Fibroblast of villous mesenchyme (primary cell): Measurements from ENCODE around the gene SYNGR2. TPM values are rescaled to one million over a fixed set of nuclear protein-coding genes. Genes with fewer than 3 reads are reported as not detected.

Experiments used
- DNase-seq: peaks from one replicate; pipeline ENCODE4 v3.0.0-alpha.2; 2010; ENCODE audit warnings: low read depth
- H3K4me3 ChIP-seq: 2 replicates; pipeline ENCODE4 v1.5.1; 2011; ENCODE audit warnings: low read depth, mild to moderate bottlenecking, low read length
- total RNA-seq: library from RNA; depleted of rRNA; stranded (reverse); fragments of >200 nt; gene quantifications from 2 replicates; pipeline ENCODE4 v1.2.3, GENCODE V29; 2012
- TF ChIP-seq, protein P1 (sequence below): IDR thresholded peaks from 2 replicates; pipeline ENCODE4 v1.5.1; 2012; ENCODE audit warnings: low read depth, mild to moderate bottlenecking, low read length; ENCODE audit not compliant: insufficient read depth

SYNGR2 gene
- total RNA-seq, 1 donor: 16.0 TPM

DNA sequence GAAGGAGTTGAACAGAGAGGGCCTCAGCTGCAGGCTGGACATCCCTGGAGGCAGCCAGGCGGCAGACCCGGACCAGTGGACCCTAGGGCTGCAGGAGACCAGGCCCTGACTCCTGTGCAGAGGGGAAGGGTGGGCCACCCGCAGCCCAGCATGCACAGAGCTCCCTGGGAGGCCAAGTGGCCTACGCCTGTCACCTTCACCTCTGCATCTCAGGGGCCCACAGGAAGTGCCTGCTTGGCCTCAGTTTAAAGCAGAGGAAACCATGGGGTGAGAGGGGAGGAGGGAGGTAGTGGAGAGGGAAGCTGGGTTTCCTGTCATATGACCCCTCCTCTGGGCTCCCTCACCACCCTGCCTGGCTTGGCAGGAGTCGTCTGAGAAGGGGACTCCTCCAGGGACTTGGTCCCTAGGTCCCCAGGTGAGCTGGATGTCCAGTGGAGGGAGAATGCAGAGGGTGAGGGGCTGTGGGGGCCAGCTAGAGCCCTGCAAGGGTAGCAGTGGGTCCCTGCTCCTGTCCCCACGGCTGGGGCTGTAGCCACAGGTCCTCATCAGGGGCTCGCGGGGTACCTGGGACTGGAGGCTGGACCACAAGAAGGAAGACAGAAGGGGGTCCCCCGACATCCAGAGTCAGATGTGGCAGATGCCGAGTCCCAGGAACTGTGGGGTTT is 37.8 kb upstream of the SYNGR2 start, which contains the start of gene TMC8:
TSS of gene TMC8 (plus strand) at position 335 of the 665 bp plus-strand sequence. CDS start 818 bp downstream, outside the sequence.
- no peak within 1 kb of the TSS for H3K4me3 ChIP-seq
- TF ChIP-seq, protein P1, sequence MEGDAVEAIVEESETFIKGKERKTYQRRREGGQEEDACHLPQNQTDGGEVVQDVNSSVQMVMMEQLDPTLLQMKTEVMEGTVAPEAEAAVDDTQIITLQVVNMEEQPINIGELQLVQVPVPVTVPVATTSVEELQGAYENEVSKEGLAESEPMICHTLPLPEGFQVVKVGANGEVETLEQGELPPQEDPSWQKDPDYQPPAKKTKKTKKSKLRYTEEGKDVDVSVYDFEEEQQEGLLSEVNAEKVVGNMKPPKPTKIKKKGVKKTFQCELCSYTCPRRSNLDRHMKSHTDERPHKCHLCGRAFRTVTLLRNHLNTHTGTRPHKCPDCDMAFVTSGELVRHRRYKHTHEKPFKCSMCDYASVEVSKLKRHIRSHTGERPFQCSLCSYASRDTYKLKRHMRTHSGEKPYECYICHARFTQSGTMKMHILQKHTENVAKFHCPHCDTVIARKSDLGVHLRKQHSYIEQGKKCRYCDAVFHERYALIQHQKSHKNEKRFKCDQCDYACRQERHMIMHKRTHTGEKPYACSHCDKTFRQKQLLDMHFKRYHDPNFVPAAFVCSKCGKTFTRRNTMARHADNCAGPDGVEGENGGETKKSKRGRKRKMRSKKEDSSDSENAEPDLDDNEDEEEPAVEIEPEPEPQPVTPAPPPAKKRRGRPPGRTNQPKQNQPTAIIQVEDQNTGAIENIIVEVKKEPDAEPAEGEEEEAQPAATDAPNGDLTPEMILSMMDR: no peak
- no peak for DNase-seq

DNA sequence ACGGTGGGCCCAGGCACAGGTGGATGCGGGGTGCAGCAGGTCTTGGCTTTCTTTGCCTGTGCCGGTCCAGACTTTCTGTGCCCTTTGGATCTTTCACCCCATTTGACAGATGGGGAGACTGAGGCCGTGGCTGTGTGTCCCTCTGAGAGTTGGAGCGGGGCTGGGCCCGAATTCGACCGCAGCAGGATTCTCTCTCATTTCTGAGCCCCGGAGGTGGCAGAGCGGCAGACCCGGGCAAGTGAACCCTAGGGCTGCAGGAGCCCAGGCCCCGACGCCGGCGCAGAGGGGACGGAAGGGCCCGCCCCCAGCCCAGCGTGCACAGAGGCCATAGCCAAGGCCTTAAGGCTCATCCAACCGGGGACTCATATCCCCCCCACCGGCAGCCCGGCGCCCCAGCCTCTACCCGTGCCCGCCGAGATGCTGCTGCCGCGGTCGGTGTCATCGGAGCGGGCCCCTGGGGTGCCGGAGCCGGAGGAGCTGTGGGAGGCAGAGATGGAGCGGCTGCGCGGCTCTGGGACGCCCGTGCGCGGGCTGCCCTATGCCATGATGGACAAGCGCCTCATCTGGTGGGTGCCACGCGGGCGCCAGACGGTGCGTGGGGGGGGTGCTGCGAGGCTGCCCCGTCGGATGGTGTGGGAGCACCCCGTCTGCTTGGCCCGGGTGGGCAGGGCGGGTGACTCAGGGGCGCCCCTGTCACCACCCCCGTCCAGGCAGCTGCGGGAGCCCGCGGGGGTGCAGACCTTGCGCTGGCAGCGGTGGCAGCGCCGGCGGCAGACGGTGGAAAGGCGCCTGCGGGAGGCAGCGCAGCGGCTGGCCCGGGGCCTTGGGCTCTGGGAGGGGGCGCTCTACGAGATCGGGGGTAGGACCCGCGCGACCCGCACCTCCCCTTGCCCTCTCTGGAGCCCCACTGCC is 37.0 kb upstream of the SYNGR2 start:
- TF ChIP-seq, protein P1: no peak
- no peak for DNase-seq
- no peak overlapping the region for H3K4me3 ChIP-seq

GRCh38 chr17:78132084-78132676 is 36.2 kb upstream of the SYNGR2 start:
- no peak for DNase-seq
- TF ChIP-seq, protein P1: no peak
- no peak overlapping the region for H3K4me3 ChIP-seq

- DNase-seq: no peak
- H3K4me3 ChIP-seq: no peak overlapping the region
- TF ChIP-seq, protein P1: no peak
Observed at GRCh38 chr17:78132767-78133178, 35.6 kb upstream of the SYNGR2 start.

GRCh38 chr17:78133179-78133951 is 35.0 kb upstream of the SYNGR2 start:
- DNase-seq: no peak
- TF ChIP-seq, protein P1: no peak
- H3K4me3 ChIP-seq: no peak overlapping the region

DNA sequence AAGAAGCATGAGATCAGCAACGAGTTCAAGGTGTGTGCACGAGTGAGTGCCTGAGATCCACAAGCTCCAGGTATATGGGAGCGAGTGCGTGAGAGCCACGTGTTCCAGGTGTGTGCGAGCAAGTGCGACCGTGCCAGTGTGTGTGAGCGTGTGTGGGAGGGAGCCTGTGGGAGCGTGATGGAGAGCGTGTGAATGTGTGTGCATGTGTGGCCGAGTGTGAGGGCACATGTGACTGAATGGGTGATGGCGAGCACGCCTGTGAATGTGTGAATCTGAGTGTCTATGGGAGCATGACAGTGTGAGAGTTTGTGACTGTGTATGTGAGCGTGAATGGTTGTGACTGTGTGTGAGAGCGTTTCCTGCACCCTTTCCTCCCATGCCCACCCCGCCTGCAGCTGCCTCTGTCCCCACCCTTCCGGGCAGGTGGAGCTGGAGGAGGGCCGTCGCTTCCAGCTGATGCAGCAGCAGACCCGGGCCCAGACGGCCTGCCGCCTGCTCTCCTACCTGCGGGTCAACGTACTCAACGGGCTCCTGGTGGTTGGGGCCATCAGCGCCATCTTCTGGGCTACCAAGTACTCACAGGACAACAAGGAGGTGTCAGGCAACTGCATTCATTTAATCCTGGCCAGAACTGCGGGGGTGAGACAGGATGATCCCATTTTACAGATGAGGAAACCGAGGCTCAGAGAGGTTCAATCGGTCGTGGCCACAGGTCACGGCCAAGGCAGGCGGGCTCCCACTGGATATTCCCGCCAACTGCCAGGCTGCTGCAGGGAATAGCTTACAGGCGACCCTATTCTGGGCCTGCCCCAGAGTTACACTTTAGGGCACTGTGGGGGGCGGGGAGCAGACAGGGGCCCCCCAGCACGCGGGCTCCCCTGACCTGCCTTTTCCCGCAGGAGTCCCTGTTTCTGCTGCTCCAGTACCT is 34.1 kb upstream of the SYNGR2 start:
- DNase-seq: peak; percentile 36
- TF ChIP-seq, protein P1: peak; percentile 42
- H3K4me3 ChIP-seq: no peak overlapping the region
